ENCODE data around the gene RNF7.

DNA sequence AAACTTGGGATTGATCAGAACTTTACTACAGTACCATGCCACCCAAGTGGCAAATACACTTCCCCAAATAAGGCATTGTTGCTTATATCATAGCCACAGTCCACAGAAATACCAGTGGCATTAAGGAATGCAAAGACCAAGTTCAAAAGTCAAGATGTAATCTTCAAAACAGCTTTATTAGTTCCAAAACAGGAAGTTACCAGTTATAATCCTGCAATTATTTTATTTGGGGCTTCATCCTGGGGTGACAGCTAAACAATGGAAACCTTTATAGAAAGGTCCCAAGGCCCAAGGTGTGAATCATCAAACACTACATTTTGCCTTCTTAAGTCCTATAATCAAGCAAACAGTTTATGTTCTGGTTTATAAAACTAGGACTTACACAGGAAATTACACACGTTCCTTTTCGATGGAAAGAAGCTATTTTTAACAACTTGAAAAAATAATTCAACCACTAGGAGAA, 30.3 kb upstream of the RNF7 start:
- TF ChIP-seq, protein P1, sequence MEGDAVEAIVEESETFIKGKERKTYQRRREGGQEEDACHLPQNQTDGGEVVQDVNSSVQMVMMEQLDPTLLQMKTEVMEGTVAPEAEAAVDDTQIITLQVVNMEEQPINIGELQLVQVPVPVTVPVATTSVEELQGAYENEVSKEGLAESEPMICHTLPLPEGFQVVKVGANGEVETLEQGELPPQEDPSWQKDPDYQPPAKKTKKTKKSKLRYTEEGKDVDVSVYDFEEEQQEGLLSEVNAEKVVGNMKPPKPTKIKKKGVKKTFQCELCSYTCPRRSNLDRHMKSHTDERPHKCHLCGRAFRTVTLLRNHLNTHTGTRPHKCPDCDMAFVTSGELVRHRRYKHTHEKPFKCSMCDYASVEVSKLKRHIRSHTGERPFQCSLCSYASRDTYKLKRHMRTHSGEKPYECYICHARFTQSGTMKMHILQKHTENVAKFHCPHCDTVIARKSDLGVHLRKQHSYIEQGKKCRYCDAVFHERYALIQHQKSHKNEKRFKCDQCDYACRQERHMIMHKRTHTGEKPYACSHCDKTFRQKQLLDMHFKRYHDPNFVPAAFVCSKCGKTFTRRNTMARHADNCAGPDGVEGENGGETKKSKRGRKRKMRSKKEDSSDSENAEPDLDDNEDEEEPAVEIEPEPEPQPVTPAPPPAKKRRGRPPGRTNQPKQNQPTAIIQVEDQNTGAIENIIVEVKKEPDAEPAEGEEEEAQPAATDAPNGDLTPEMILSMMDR (IDR thresholded peaks at IDR 0.05), result no peak
- TF ChIP-seq POLR2A (IDR thresholded peaks at IDR 0.05), result no peak
